GM18505 (cell line): ENCODE data around the gene ADAMTS7.

Experiments used
- ATAC-seq: cut with Tn5 transposase; IDR thresholded peaks from one replicate; pipeline ENCODE4 v1.9.1; 2021; ENCODE audit not compliant: unreplicated experiment
- POLR2A ChIP-seq: IDR thresholded peaks from 4 replicates; pipeline ENCODE4 v1.6.1; 2011; ENCODE audit warnings: borderline replicate concordance; ENCODE audit not compliant: insufficient read depth, insufficient read length; ENCODE audit errors: extremely low read depth

ADAMTS7 gene

DNA sequence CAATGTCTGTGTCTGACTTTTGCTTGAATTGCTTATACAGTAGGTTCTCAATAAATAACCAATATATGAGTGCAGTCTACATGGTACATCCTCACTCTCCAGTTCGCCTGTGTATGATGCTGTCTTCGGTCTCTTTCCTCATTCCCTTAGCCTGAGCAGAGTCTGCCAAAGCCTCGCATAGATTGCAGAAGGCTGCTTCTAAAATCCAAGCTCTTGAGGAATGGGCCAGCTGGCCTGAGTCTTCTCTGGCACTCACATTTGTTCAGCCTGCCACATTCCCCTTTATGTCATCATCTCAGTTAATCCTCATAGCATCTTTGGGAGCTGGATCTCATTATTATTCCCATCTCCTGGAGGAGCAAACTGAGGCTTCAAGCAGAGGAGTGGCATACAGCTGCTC, 27.2 kb upstream of the ADAMTS7 start:
- no peak for ATAC-seq

DNA sequence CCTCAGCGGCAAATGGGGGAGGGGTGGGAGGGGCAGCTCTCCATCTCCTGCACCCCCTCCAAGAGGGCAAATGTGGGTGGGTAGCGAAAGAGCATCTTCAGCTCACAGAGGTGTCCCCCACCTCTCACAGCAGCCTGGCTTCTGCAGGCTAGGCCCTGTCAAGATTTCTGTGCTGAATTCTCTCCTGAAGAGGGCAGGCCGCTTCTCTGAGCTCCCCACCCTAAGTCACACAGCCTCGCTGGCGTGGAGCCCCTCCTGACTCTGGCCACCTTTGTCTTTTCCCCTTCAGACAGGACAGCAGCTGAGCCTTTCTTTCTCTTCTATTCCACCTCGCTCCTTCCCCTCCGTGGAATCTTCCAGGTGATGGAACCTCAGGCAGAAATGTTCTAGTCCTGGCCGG, 26.3 kb upstream of the ADAMTS7 start:
- no peak for TF ChIP-seq POLR2A
- no peak for ATAC-seq

More for the DNA sequence above, 27.2 kb upstream of the ADAMTS7 start:
- TF ChIP-seq POLR2A: no peak

DNA sequence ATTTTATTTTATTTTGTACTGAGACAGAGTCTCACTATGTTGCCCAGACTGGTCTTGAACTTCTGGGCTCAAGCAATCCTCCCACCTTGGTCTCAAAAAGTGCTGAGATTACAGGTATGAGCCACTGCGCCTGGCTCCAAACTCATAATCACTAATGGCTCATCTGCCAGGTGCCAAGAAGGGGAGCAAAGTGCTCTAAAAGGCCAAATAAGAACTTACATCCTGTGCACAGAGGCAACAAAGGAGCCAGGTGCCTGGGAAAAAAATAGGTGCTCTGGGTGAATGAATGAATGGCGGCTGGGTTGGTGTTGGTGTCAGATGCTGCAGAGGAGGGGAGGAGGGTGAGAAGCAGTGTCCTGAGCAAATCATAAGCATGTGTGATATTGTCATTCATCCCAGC, 25.9 kb upstream of the ADAMTS7 start:
- ATAC-seq: no peak
- TF ChIP-seq POLR2A: no peak

DNA sequence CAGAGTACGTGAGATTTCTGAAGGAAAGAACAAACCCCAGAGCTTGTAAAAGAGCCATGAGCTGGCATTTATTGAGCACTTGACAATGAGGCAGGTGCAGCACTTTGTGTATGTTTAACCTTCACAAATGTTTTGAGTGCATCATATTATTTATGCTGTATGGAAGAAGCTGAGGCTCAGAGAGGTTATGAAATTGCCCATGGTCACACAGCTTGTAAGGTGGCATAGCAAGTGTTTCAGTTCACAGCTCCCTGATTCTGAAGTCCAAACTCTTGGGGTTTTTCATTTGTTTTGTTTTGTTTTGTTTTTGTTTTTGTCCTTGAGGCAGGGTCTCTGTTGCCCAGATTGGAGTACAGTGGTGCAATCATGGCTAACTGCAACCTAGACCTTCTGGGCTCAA, 25.1 kb upstream of the ADAMTS7 start:
- TF ChIP-seq POLR2A: no peak
- no peak for ATAC-seq

DNA sequence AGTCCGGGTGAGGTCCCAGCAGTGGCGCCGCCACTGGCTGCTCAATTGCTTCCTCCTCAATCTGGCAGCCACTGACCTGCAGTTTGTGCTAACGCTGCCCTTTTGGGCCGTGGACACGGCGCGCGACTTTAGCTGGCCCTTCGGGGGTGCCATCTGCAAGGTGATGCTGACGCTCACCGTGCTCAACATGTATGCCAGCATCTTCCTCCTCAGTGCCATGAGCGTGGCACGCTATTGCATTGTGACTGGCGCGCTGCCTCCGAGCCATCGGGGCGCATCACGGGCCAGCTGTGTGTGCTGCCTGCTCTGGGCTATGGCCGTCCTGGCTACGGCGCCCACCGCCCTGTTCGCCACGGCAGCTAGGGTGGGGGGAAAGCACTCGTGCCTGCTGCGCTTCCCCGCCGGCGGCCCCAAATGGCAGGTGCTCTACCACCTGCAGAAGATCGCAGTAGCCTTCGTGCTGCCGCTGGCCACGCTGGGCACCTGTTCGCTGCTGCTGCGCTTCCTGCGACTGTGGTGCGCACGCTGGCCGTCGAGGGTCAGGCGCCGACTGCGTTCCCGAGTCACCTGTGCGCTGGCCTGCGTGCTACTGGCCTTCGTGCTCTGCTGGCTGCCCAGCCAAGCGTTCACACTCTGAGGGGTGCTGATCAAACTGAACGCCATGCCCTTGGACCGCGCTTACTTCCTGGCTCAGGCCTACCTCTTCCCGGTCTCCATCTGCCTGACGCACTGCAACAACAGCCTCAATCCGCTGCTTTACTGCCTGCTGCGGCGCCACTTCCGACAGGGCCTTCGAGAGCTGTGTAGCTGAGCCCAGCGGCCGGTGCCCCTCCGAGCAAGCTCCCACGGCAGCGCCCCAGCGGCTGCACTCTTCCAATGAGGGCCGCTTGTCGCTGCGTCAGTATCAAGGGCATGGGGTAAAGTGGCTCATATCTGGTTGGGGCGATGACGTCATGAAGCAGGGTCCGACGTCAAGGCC, 20.3 kb upstream of the ADAMTS7 start:
- ATAC-seq: no peak
- TF ChIP-seq POLR2A: no peak

DNA sequence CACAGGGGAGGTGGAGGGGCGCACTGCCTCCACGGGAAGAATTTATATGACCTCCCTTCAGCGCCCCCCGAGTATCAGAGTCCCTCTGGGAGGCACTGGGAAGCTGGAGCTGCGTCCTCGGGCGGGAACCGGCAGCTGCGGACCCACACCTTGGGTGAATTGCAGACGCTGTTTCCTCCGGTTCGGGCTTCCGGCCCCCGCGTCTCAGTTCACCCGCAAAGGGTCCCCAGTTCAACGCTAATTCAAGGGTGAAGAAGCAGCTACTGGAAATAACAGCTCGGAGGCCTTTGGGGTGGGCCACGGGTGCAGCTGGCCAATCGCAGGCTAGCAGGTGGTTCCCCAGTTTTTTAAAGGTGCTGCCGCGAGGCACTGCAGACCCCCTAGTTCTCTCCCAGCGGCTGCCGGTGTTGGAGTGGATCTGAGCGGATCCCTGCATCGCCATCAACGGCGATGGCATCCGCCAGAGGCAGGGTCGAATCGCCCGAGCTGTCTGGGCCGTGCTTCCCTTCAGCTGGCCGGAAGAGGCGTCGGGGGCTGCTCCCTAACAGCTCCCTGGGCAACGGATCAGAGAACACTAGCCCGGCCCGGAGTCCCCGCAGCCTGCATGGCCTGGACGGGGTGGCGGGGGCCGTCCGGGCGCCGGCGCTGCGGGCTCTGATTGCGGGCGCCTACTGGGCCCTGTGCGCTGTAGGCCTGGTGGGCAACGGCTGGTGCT, 19.4 kb upstream of the ADAMTS7 start:
- no peak for TF ChIP-seq POLR2A
- no peak for ATAC-seq

DNA sequence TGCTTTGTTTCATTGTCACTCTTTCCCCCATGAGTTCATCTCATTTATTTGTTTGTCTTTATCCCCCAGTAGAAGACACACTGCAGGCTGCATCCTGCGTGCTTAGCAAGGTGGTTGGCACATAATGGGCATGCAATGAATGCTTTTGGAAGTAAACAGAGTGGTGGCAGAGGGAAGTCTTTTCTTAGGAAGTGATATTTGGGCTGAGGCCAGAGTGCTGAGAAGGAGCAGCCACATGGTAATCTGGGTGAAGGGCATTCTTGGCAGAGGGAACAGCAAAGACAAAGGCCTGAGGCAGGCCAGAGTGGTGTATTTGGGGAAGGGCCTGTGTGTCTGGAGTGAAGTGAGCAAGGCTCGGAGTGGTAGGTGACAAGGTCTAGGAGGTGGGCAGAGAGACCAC, 17.7 kb upstream of the ADAMTS7 start:
- TF ChIP-seq POLR2A: no peak
- ATAC-seq: no peak

DNA sequence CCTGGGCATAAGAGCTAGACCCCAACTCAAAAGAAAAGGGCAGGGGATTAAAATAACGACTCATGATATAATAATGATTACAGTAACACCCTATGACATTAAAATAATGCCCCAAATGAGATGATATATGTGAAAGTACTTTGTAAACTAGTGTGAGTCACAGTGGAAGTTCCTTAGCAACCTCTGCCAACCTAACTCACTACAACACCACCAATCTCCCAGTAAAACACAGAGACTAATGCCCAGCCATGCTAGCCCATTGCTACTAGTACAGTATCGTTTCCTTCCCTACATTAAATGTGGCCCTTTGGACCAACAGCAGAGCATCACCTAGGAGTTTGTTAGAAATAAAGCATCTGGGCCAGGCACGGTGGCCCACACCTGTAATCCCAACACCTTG, 11.2 kb upstream of the ADAMTS7 start:
- no peak for TF ChIP-seq POLR2A

DNA sequence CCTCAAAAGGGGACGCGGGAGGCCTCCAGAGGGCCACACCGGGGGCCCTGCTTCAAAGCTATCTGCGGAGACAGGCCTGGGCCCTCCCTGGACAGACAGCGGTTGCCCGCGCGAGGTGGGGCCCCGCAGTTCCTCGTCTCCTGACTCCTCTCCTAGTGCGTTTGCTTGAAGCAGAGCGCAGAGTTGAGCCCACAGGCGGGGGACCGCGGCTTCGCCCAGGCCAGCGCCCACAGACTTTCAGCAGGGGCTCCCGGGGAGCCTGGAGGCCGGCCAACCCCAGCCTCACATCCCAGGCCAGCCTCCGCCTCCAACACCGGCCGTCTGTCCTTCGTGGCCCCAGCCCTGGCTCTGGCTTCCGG, 540 bp upstream of the ADAMTS7 start:
- no peak for TF ChIP-seq POLR2A
- no peak for ATAC-seq

More for the DNA sequence above, 11.2 kb upstream of the ADAMTS7 start:
- ATAC-seq: no peak

DNA sequence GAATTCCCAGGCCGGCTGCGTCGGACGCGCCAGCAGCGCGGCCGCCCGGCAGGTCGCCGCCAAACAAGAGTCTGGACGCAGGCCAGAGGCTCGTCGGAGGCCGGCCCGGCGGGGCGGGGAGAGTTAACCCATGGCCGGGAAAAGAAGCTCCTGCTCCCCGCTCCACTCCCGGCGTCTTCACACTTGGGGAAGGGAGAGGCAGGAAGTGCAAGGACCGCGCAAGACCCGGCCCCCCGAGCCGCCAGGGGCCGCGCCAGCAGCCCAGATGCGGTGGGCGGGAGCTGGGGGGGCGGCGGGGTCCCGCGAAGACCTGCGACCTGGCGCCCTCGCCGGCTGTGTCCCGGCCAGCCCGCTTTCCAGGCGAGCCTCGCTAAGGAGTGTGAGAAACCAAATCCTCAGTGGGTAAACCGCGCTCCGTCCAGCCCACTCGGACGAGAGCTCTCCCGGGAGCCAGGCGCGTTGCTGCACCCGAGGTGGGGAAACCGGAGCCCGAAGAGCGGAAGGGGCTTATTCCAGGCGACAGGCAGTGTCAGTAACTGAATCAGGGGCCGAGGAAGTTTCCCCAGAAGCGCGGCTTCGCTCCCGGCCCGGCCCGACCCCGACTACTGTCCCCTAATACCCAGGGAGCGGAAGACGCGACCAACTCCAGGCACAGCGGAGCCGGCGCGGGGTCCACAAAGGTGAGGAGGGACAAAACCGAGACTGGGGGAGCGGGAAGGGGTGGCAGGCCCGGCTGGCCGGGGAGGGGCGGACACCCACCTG, 721 bp downstream of the ADAMTS7 start:
- no peak for TF ChIP-seq POLR2A
- ATAC-seq: no peak

DNA sequence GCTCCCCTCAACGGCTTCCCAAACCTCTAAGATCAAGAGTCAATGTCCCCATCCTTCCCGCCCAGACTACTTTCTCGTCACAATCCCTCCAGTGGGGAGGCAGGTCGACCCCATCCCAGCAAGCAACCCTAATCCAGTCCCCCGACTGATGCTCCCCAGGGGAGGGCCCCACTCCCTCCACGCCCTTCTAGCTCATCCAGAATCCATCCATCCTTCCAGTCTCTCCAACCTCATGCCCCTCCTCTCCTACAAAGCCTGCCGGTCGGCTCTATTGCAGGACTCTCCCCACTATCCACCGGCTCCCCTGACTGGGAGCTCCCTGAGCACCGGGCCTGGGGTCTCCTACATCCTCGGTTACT, 1.3 kb downstream of the ADAMTS7 start:
- ATAC-seq: no peak
- TF ChIP-seq POLR2A: no peak

DNA sequence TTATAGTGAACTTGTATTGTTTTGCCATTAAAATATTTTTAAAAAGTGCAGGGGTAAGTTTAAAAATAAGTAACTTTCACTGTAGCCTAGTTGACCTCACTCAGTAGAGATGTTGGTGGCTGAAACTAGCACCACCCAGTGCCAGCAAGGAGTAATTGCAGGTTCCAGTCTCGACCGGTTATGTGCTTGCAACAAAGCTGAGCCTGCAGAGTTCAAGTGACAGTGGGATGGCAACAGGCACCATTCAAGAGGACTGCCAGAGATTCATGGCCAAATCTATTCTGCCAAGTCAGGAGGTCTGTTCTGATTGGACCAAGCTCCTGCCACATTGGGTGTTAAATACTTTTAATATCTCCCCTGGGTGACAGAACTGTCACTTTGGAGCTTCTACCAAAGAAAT, 2.7 kb downstream of the ADAMTS7 start:
- ATAC-seq: no peak
- no peak for TF ChIP-seq POLR2A

DNA sequence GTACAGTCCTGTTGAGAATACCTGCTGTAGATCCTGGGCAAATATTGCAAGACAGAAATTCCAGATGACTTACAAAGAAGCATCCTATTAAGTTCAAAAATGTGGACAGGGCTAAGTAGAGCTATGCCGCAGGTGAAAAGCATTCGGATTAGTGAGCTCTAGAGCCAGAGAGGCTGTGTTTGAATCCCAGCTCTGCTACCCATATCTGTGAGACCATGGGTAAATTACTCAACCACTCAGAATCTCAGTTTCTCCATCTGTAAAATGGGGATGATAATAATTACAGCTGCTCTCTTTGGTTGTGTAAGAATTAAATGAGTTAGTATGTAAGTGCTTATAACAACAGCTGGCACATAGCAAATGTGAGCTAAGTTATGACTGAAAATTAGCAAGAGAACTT, 3.9 kb downstream of the ADAMTS7 start:
- TF ChIP-seq POLR2A: no peak
- no peak for ATAC-seq
